ENCODE measurements around the gene CAPG.
A peak's percentile ranks its signal among the peaks of the same experiment; 100 is the strongest.

Gene CAPG

GRCh38 chr2:85438201-85439024, 28.2 kb upstream of the CAPG start:
- no peak for TF ChIP-seq CTCF (IDR thresholded peaks at IDR 0.05; ENCODE audit: borderline replicate concordance, insufficient read depth, low read depth, low read length)
- H3K4me3 ChIP-seq (ENCODE audit: low read depth, low read length): peak overlapping the region; percentile 52

GRCh38 chr2:85437488-85438200, 27.5 kb upstream of the CAPG start:
- no peak for TF ChIP-seq CTCF (IDR thresholded peaks at IDR 0.05; ENCODE audit: borderline replicate concordance, insufficient read depth, low read depth, low read length)
- peak overlapping the region; percentile 52 for H3K4me3 ChIP-seq (ENCODE audit: low read depth, low read length)

- H3K4me3 ChIP-seq (ENCODE audit: low read depth, low read length): no peak overlapping the region
- no peak for TF ChIP-seq CTCF (IDR thresholded peaks at IDR 0.05; ENCODE audit: borderline replicate concordance, insufficient read depth, low read depth, low read length)
Measured at GRCh38 chr2:85436836-85437487, 26.8 kb upstream of the CAPG start.

- H3K4me3 ChIP-seq (ENCODE audit: low read depth, low read length): no peak overlapping the region
- no peak for TF ChIP-seq CTCF (IDR thresholded peaks at IDR 0.05; ENCODE audit: borderline replicate concordance, insufficient read depth, low read depth, low read length)
Measured at GRCh38 chr2:85435981-85436835, 26.0 kb upstream of the CAPG start.

DNA sequence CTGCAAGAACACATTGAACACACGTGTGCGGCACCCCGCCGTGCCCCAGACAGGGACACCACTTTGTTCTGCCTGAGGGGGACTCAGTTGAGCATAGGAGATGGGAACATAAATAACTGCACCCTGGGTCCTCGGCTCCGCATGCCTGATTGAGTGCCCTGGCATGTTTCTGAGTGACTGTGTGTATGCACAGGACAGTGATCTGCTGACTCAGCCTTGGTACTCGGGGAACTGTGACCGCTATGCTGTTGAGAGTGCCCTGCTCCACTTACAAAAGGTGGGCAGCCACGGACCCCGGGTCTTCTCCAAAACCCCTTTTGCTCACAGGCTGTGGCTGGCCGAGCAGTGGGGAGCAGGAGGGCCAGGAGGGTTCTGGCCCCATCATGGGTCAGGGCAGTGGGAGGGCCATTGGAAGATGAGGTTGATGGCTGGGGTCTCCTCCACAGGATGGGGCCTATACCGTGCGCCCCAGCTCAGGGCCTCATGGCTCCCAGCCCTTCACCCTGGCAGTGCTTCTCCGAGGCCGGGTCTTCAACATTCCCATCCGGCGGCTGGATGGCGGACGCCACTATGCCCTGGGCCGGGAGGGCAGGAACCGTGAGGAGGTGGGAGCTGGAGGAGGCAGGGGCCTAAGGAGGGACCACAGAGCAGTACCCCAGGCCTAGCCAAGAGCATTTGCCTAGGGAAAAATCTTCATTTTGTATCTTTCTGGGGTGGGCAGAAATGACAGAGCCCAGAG, 25.2 kb upstream of the CAPG start:
- no peak for TF ChIP-seq CTCF (IDR thresholded peaks at IDR 0.05; ENCODE audit: borderline replicate concordance, insufficient read depth, low read depth, low read length)
- H3K4me3 ChIP-seq (ENCODE audit: low read depth, low read length): no peak overlapping the region

DNA sequence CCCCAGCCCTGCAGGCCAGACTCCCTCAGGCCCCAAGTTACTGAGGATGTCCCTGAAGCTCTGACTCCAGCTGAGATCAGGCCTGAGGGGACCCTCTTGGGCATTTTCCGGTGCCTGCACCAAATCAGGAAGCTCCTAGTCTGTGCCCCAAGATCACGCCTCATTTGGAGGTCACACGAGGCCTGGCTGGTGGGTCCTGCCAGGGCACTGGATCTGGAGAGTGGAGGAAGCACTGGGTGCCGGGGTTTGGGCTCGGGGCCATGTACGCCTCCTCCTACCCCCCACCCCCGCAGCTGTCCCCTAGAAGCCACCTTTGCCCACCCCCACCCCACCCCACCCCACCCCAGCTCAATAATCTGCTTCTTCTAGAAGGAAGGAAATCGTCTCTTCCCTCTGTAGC, 24.5 kb upstream of the CAPG start:
- no peak for TF ChIP-seq CTCF (IDR thresholded peaks at IDR 0.05; ENCODE audit: borderline replicate concordance, insufficient read depth, low read depth, low read length)
- no peak overlapping the region for H3K4me3 ChIP-seq (ENCODE audit: low read depth, low read length)

All from GM12875 (cell line).